HCT116 (cell line): ENCODE measurements around the gene CHCHD10. TPM values are rescaled to one million over a fixed set of nuclear protein-coding genes. Genes with fewer than 3 reads are reported as not detected.

ENCODE experiments used
- ATAC-seq: fragments of 200-7000 bp; cut with Tn5 transposase; 2 replicates; pipeline ENCODE4 v1.9.1; 2020; ENCODE audit warnings: mild to moderate bottlenecking, moderate library complexity
- BruUV-seq: library from RNA; stranded (reverse); fragments of 400-500 nt; replicated peaks from 2 replicates; lab custom pipeline; 2021; lab: Mats Ljungman, UMichigan
- CTCF ChIA-PET: fragments of 300-600 bp; sonication (Branson Sonifier 250); formaldehyde crosslinking; loops from one replicate; lab custom pipeline; 2021; ENCODE audit warnings: antibody characterized with exemption; lab: Charles Lee
- POLR2A ChIA-PET: fragments of 300-600, 350-600 bp; sonication (Branson Sonifier 250); formaldehyde crosslinking; loops from one replicate; lab custom pipeline; 2021; ENCODE audit warnings: antibody characterized with exemption; lab: Charles Lee
- RAD21 ChIA-PET, 2 experiments: fragments of 300-600 bp; sonication (Branson Sonifier 250); formaldehyde crosslinking; loops; one replicate each; lab custom pipeline; 2023; ENCODE audit warnings: low total read pairs in 2 of 2; ENCODE audit not compliant: uncharacterized antibody in 2 of 2, unreplicated experiment in 2 of 2, low non-redundant PET in 1 of 2; lab: Charles Lee
- DNase-seq: peaks from one replicate; pipeline ENCODE4 v3.0.0-alpha.2; 2010; ENCODE audit warnings: low read depth, low spot score
- H2AFZ ChIP-seq: fragments of 200-600 bp; shearing (Covaris generic), sonication (generic); 2 replicates; pipeline ENCODE4 v1.6.1; 2017; ENCODE audit warnings: low read depth, mixed run types, mixed read lengths, antibody characterized with exemption, low read length; ENCODE audit not compliant: poor library complexity, severe bottlenecking
- H3K27ac ChIP-seq: 2 replicates; pipeline ENCODE4 v1.5.1; 2012; ENCODE audit warnings: low read depth, low read length
- H3K27me3 ChIP-seq: fragments of 200-600 bp; sonication (generic); 2 replicates; pipeline ENCODE4 v1.6.1; 2016; ENCODE audit warnings: mixed run types, low read length, mixed read lengths; ENCODE audit not compliant: insufficient read depth
- H3K36me3 ChIP-seq, 2 experiments: fragments of 200-500 bp in 1 of 2; fragments of 200-600 bp in 1 of 2; sonication (Bioruptor generic) in 1 of 2; sonication (generic) in 1 of 2; 2 replicates each; pipeline versions ENCODE4 v1.5.1 to v1.6.1; 2014 to 2016; ENCODE audit warnings: low read length in 2 of 2, inconsistent platforms in 1 of 2, mixed read lengths in 1 of 2, mixed run types in 1 of 2; ENCODE audit not compliant: insufficient read depth in 2 of 2, control insufficient read depth in 1 of 2
- H3K4me1 ChIP-seq, 2 experiments: fragments of 200-600 bp in 1 of 2; sonication (generic) in 1 of 2; 2 replicates each; pipeline versions ENCODE4 v1.5.1 to v1.6.1; 2012 to 2017; ENCODE audit warnings: low read length in 2 of 2, inconsistent platforms in 1 of 2, mild to moderate bottlenecking in 1 of 2, mixed read lengths in 1 of 2, mixed run types in 1 of 2, moderate library complexity in 1 of 2; ENCODE audit not compliant: insufficient read depth in 2 of 2, control insufficient read depth in 1 of 2
- H3K4me2 ChIP-seq: fragments of 200-600 bp; sonication (generic); 2 replicates; pipeline ENCODE4 v1.6.1; 2017; ENCODE audit warnings: mixed run types, low read length, mixed read lengths
- H3K4me3 ChIP-seq, 2 experiments: fragments of 200-600 bp in 1 of 2; sonication (generic) in 1 of 2; replicated peaks in 1 of 2; 2 replicates each; pipeline ENCODE4 v1.5.1; 2011 to 2016; ENCODE audit warnings: low read length in 2 of 2, control low read depth in 1 of 2, low read depth in 1 of 2, mild to moderate bottlenecking in 1 of 2, mixed read lengths in 1 of 2, mixed run types in 1 of 2
- H3K79me2 ChIP-seq: fragments of 200-600 bp; sonication (generic); 2 replicates; pipeline ENCODE4 v1.6.1; 2017; ENCODE audit warnings: mild to moderate bottlenecking, mixed run types, low read length, moderate library complexity, mixed read lengths; ENCODE audit not compliant: insufficient read depth
- H3K9ac ChIP-seq: fragments of 200-600 bp; sonication (generic); 2 replicates; pipeline ENCODE4 v1.6.1; 2016; ENCODE audit warnings: low read length, mixed read lengths
- H3K9me2 ChIP-seq: fragments of 200-600 bp; sonication (generic), shearing (Covaris generic); 2 replicates; pipeline ENCODE4 v1.6.1; 2017; ENCODE audit warnings: mixed run types, mild to moderate bottlenecking, moderate library complexity; ENCODE audit not compliant: insufficient read depth
- H3K9me3 ChIP-seq, 2 experiments: fragments of 200-500 bp in 1 of 2; fragments of 200-600 bp in 1 of 2; sonication (Bioruptor generic) in 1 of 2; sonication (generic) in 1 of 2; 2 replicates each; pipeline ENCODE4 v1.6.1; 2014 to 2017; ENCODE audit warnings: low read length in 2 of 2, mixed read lengths in 2 of 2, inconsistent platforms in 1 of 2, low read depth in 1 of 2, mild to moderate bottlenecking in 1 of 2, mixed run types in 1 of 2, moderate library complexity in 1 of 2; ENCODE audit not compliant: control insufficient read depth in 1 of 2, insufficient read depth in 1 of 2
- H4K20me1 ChIP-seq: fragments of 200-600 bp; sonication (generic), shearing (Covaris generic); 2 replicates; pipeline ENCODE4 v1.6.1; 2017; ENCODE audit warnings: mixed run types, mild to moderate bottlenecking, moderate library complexity; ENCODE audit not compliant: insufficient read depth
- ATF3 ChIP-seq: IDR thresholded peaks from 2 replicates; pipeline ENCODE4 v1.6.1; 2012
- CTCF ChIP-seq, 3 experiments: fragments of 200-600 bp in 1 of 3; sonication (generic) in 1 of 3; IDR thresholded peaks in 2 of 3; conservative IDR thresholded peaks in 1 of 3; 2 replicates each; pipeline ENCODE4 v1.5.1; 2012 to 2017; ENCODE audit warnings: low read depth in 2 of 3, low read length in 2 of 3, antibody characterized with exemption in 1 of 3, borderline replicate concordance in 1 of 3, control low read depth in 1 of 3, mild to moderate bottlenecking in 1 of 3, mixed read lengths in 1 of 3, mixed run types in 1 of 3, moderate library complexity in 1 of 3; ENCODE audit not compliant: insufficient read depth in 1 of 3
- EGR1 ChIP-seq: IDR thresholded peaks from 2 replicates; pipeline ENCODE4 v1.6.1; 2012; ENCODE audit warnings: low read depth
- ELF1 ChIP-seq: IDR thresholded peaks from 2 replicates; pipeline ENCODE4 v1.6.1; 2012; ENCODE audit warnings: low read depth, borderline replicate concordance
- EZH2 ChIP-seq: fragments of 200-600 bp; sonication (generic); IDR thresholded peaks from 2 replicates; pipeline ENCODE4 v1.6.1; 2017; ENCODE audit warnings: antibody characterized with exemption, mixed run types
- EZH2phosphoT487 ChIP-seq: fragments of 200-600 bp; IDR thresholded peaks from 2 replicates; pipeline ENCODE4 v1.6.1; 2018; ENCODE audit warnings: antibody characterized with exemption, borderline replicate concordance
- FOSL1 ChIP-seq: IDR thresholded peaks from 2 replicates; pipeline ENCODE4 v1.6.1; 2012; ENCODE audit warnings: low read depth
- JUND ChIP-seq: IDR thresholded peaks from 2 replicates; pipeline ENCODE4 v1.6.1; 2012
- POLR2AphosphoS5 ChIP-seq: IDR thresholded peaks from 2 replicates; pipeline ENCODE4 v1.6.1; 2011; ENCODE audit warnings: mild to moderate bottlenecking, low read depth, low read length, moderate library complexity
- SIN3A ChIP-seq: IDR thresholded peaks from 2 replicates; pipeline ENCODE4 v1.6.1; 2012; ENCODE audit warnings: low read depth
- SRF ChIP-seq: IDR thresholded peaks from 2 replicates; pipeline ENCODE4 v1.6.1; 2012; ENCODE audit warnings: low read depth
- TCF7L2 ChIP-seq: IDR thresholded peaks from 2 replicates; pipeline ENCODE4 v1.7.0; 2011; ENCODE audit warnings: borderline replicate concordance, inconsistent platforms; ENCODE audit not compliant: insufficient read depth, insufficient read length; ENCODE audit errors: extremely low read depth
- ZFX ChIP-seq: fragments of 450-650 bp; IDR thresholded peaks from 2 replicates; pipeline ENCODE4 v1.6.1; 2017
- intact Hi-C: fragments of 100-400 bp; cut with micrococcal nuclease; formaldehyde crosslinking; loops from 2 replicates; pipeline ENCODE4 v1.10.0; 2022
- total RNA-seq: library from RNA; stranded (reverse); gene quantifications from one replicate; pipeline ENCODE4 v1.2.1, GENCODE V29; 2021; ENCODE audit not compliant: unreplicated experiment
- TF ChIP-seq, protein P1 (sequence below): IDR thresholded peaks from 2 replicates; pipeline ENCODE4 v1.6.1; 2011; ENCODE audit warnings: mild to moderate bottlenecking, low read length, moderate library complexity; ENCODE audit not compliant: insufficient replicate concordance; ENCODE audit errors: extremely low read depth

The CHCHD10 gene
- total RNA-seq, 1 experiment from 2014 or later, result 279 TPM

DNA sequence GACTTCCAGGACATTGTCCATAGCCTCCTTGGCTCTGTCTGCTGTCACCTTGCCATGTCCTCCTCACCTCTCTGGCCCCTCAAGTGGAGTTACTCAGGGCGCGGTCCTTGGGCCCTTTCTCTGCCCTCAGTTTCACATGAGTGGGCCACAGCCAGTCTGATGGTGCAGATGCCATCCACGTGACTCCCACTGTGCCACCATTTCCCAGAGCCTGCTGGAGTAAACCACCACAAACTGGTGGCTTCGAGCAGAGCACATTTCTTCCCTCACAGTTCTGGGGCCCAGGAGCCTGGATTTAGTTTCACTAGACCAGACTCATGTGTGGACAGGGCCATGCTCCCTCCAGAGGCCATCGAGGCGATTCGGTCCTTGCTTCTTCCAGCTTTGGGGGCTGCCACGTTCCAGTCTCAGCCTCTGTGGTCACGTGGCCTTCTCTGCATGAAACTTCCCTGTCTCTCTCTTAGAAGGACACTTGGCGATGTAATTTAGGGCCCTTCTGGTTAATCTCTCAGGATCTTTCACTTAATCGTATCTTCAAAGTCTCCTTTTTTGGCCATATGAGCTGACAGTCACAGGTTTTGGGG is 33.6 kb upstream of the CHCHD10 start:
- H3K27ac ChIP-seq, result no peak overlapping the region
- ChIA-PET POLR2A (no interaction called here), CTCF (no interaction called here), RAD21 (no interaction called here)
- TF ChIP-seq ZFX, result no peak
- TF ChIP-seq EZH2, result no peak
- no peak for TF ChIP-seq EZH2phosphoT487
- TF ChIP-seq TCF7L2, result no peak
- TF ChIP-seq FOSL1, result no peak
- TF ChIP-seq ELF1, result no peak
- TF ChIP-seq EGR1, result no peak
- no peak for TF ChIP-seq ATF3
- no peak for TF ChIP-seq CTCF (IDR thresholded peaks at IDR 0.05 in 2 of 3, conservative IDR thresholded peaks at IDR 0.05 in 1 of 3; ENCODE audit: borderline replicate concordance in 1 of 3, insufficient read depth in 1 of 3, low read depth in 2 of 3, low read length in 2 of 3)
- no peak for TF ChIP-seq SIN3A
- TF ChIP-seq, protein P1, sequence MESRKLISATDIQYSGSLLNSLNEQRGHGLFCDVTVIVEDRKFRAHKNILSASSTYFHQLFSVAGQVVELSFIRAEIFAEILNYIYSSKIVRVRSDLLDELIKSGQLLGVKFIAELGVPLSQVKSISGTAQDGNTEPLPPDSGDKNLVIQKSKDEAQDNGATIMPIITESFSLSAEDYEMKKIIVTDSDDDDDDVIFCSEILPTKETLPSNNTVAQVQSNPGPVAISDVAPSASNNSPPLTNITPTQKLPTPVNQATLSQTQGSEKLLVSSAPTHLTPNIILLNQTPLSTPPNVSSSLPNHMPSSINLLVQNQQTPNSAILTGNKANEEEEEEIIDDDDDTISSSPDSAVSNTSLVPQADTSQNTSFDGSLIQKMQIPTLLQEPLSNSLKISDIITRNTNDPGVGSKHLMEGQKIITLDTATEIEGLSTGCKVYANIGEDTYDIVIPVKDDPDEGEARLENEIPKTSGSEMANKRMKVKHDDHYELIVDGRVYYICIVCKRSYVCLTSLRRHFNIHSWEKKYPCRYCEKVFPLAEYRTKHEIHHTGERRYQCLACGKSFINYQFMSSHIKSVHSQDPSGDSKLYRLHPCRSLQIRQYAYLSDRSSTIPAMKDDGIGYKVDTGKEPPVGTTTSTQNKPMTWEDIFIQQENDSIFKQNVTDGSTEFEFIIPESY, result no peak
- no peak for TF ChIP-seq JUND
- TF ChIP-seq POLR2AphosphoS5, result no peak
- no peak for TF ChIP-seq SRF
- intact Hi-C loops, result no loop called here
- no TSS peak for BruUV-seq
- H3K9me3 ChIP-seq, result no peaks in the 10 kb centered on the region
- peaks cover 40 to 57% of the 10 kb centered on the region in 2 experiments for H3K36me3 ChIP-seq
- no peak for DNase-seq
- H4K20me1 ChIP-seq, result no peaks in the 10 kb centered on the region
- H3K27me3 ChIP-seq, result no peaks in the 10 kb centered on the region
- H3K9me2 ChIP-seq, result no peaks in the 10 kb centered on the region
- H3K9ac ChIP-seq, result no peak overlapping the region
- H3K4me1 ChIP-seq, result no peaks in the 10 kb centered on the region
- no peak overlapping the region for H3K4me2 ChIP-seq
- no peaks in the 10 kb centered on the region for H3K79me2 ChIP-seq
- ATAC-seq, result no peak
- no peak overlapping the region for H2AFZ ChIP-seq
- no peak overlapping the region for H3K4me3 ChIP-seq
